Skeletal muscle tissue (tissue), 4 donors: ENCODE measurements around the gene AMOTL2. TPM values are rescaled to one million over a fixed set of nuclear protein-coding genes. Genes with fewer than 3 reads are reported as not detected.

Source experiments
- H3K27ac ChIP-seq: one replicate; pipeline ENCODE4 v1.7.0; 2013; ENCODE audit warnings: mild to moderate bottlenecking, low read depth, low read length, inconsistent platforms
- H3K27me3 ChIP-seq, 3 donors: one replicate each; pipeline ENCODE4 v1.7.0; 2013; ENCODE audit warnings: low read length in 3 of 3; ENCODE audit not compliant: control insufficient read depth in 3 of 3, insufficient read depth in 3 of 3
- H3K36me3 ChIP-seq, 3 donors: one replicate each; pipeline ENCODE4 v1.7.0; 2013; ENCODE audit warnings: low read length in 3 of 3; ENCODE audit not compliant: control insufficient read depth in 3 of 3, insufficient read depth in 3 of 3
- H3K4me1 ChIP-seq, 3 donors: one replicate each; pipeline ENCODE4 v1.7.0; 2013; ENCODE audit warnings: low read length in 3 of 3, mild to moderate bottlenecking in 3 of 3; ENCODE audit not compliant: control insufficient read depth in 3 of 3, insufficient read depth in 3 of 3
- H3K4me3 ChIP-seq, 3 donors: one replicate each; pipeline ENCODE4 v1.7.0; 2013; ENCODE audit warnings: low read length in 3 of 3
- H3K9ac ChIP-seq, 3 donors: one replicate each; pipeline ENCODE4 v1.7.0; 2013; ENCODE audit warnings: low read length in 3 of 3, mild to moderate bottlenecking in 3 of 3, moderate library complexity in 2 of 3, low read depth in 1 of 3
- H3K9me3 ChIP-seq, 3 donors: one replicate each; pipeline ENCODE4 v1.7.0; 2013; ENCODE audit warnings: low read length in 3 of 3; ENCODE audit not compliant: control insufficient read depth in 3 of 3
- total RNA-seq: library from RNA; depleted of rRNA; stranded (reverse); fragments of >200 nt; gene quantifications from one replicate; pipeline ENCODE4 v1.2.3, GENCODE V29; 2014
- donor health status: Osteomylitis.

The AMOTL2 gene
- total RNA-seq, 1 donor from 2014 or later, result 56.9 TPM

GRCh38 chr3:134367869-134368750 is 6.1 kb downstream of the AMOTL2 start:
- H3K4me1 ChIP-seq, result peaks cover 92 to 98% (median 97%) of the 10 kb centered on the region in 3 donors
- H3K27me3 ChIP-seq, result no peaks in the 10 kb centered on the region
- peak overlapping the region; percentile 74 for H3K27ac ChIP-seq
- no peaks in the 10 kb centered on the region for H3K9me3 ChIP-seq
- H3K36me3 ChIP-seq, result peaks cover 47 to 75% (median 64%) of the 10 kb centered on the region in 3 donors
- no peak overlapping the region for H3K4me3 ChIP-seq
- H3K9ac ChIP-seq, result peak overlapping the region in 2 of 3 donors; percentile 60 to 73

DNA sequence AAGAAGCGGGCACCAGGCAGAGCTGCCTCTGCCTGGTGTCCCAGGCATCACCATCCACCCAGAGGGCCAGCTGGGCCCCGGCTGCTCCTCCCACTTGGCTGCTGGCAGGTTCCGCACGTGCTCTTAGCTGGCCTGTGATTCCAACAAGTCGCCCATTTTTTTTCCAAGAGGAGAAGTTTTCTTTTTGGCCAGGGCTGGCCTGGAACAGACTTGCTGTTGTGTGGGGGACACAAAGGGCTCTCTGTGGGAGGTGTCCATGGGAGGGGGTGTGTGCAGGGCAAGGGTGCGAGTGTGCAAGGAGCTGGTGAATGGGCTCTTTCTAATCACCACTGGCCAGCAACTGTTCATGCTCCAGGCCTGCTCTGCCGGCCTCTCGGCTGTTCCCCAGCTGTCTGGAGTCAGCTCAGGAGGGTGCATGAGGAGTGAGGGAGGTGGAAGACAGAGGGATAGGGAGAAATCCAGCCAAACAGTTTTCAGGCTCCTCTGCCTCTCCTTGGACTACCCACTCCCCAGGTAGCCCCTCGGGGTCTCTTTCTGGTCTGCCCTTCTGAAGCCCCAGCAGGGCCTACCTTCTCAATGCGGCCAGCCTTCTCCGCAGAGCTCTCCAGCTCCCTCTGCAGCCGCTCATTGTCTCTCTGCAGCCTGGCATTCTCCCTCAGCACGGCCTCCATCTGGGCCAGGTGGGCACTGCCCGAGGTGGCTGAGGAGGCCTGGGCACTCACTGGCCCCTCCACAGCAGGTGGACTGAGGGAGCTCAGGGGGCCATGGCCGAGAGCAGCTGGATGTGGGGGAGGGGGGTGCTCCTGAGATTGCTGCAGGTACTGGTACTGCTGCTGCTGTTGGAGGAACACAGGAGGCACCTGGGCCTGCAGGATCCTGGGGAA is 7.1 kb downstream of the AMOTL2 start:
- H3K9ac ChIP-seq, result peak overlapping the region in 2 of 3 donors; percentile 30 to 40
- peaks cover 97 to 98% (median 98%) of the 10 kb centered on the region in 3 donors for H3K4me1 ChIP-seq
- peak overlapping the region; percentile 32 for H3K27ac ChIP-seq
- peak overlapping the region in 1 of 3 donors; percentile 13 for H3K4me3 ChIP-seq
- H3K36me3 ChIP-seq, result peaks cover 49 to 82% (median 69%) of the 10 kb centered on the region in 3 donors
- no peaks in the 10 kb centered on the region for H3K9me3 ChIP-seq
- H3K27me3 ChIP-seq, result no peaks in the 10 kb centered on the region

DNA sequence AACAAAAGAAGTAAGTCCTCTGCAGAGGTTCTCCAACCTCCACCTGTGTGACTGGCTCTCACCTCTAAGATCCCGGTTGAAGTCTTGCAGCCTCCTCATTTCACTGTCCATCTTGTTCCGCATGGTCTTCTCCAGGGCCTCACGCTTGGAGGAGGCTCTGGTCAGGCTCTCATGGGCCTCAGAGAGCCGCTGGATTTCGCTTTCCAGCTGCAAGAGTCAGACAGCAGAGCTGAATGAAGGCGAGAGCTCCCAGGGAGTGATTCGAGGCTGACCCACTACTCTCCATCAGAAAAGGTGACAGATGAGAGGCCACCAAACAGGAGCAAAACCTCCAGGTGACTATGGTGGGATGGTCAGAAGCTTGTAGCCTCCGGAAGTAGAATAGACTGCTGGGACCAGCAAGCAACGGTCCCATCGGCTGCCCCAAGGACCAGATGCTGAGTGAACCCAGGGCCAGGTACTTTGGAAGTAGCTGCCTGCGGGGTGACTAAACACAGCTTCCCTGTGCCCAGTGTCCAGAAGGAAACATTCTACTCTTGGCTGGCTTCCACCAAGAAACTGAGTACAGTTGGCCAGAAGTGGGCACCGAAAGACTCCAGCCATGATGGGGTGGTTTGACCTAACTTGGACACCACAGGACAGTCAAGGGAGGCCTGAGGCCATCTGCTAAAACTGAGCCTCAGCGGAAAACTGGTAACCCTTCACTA is 7.9 kb downstream of the AMOTL2 start:
- Histone ChIP-seq H3K36me3 (peaks cover 56 to 87% (median 72%) of the 10 kb centered on the region in 3 donors), H3K4me3 (no peak overlapping the region)

GRCh38 chr3:134365766-134366065 is 8.5 kb downstream of the AMOTL2 start:
- H3K36me3 ChIP-seq, result peaks cover 55 to 86% (median 72%) of the 10 kb centered on the region in 3 donors
- H3K9me3 ChIP-seq, result no peaks in the 10 kb centered on the region
- H3K27ac ChIP-seq, result no peak overlapping the region
- peak overlapping the region in 1 of 3 donors; percentile 8 for H3K9ac ChIP-seq
- H3K4me3 ChIP-seq, result no peak overlapping the region
- peaks cover 94 to 97% (median 96%) of the 10 kb centered on the region in 3 donors for H3K4me1 ChIP-seq
- H3K27me3 ChIP-seq, result no peaks in the 10 kb centered on the region

More for the DNA sequence above, 7.9 kb downstream of the AMOTL2 start:
- peak overlapping the region; percentile 32 for H3K27ac ChIP-seq
- no peak overlapping the region for H3K9ac ChIP-seq
- no peaks in the 10 kb centered on the region for H3K27me3 ChIP-seq
- no peaks in the 10 kb centered on the region for H3K9me3 ChIP-seq
- peaks cover 97 to 98% (median 97%) of the 10 kb centered on the region in 3 donors for H3K4me1 ChIP-seq

DNA sequence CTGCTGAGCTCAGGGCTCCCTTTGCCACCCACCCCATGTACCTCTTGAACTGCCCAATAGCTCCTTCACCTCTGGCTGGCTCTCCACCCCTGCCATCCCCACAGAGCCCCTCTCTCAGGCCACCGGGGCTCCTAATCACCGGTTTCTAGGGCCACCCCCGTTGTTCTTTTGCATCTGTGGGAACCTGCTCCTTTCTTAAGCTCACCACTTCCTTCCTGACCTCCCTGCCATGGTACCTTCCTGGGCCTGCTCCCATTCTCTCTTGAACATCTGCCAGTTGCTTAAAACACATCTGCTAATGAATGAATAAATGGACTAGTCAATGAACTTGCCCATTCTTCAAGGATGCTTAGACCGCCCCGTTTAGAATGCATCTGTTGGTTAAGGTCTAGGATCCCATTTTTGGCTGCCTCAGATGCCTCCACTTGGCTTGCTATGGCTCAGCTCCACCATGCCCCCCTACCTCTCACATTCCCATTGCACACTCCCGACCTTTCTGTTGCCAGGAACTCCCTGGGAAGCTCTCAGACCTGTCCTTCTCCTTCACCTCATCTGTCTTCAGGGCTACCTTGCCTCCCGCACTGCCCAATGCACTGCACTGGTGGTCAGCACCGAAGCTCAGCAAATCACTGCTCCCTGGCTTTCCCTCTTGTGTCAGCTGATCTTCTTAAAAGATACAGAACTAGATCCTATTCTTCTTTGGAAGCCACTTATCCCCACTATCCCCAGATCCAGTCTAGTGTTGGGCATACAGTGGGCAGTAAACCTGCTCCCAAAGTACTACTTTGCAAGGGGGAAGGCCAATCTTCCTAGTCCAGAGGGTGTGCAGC is 9.1 kb downstream of the AMOTL2 start:
- H3K4me1 ChIP-seq, result peaks cover 92 to 97% (median 96%) of the 10 kb centered on the region in 3 donors
- no peaks in the 10 kb centered on the region for H3K9me3 ChIP-seq
- peak overlapping the region; percentile 49 to 52 (median 50) for H3K4me3 ChIP-seq
- peak overlapping the region in 2 of 3 donors; percentile 46 to 75 for H3K9ac ChIP-seq
- peak overlapping the region; percentile 69 for H3K27ac ChIP-seq
- no peaks in the 10 kb centered on the region for H3K27me3 ChIP-seq
- peaks cover 55 to 86% (median 72%) of the 10 kb centered on the region in 3 donors for H3K36me3 ChIP-seq

DNA sequence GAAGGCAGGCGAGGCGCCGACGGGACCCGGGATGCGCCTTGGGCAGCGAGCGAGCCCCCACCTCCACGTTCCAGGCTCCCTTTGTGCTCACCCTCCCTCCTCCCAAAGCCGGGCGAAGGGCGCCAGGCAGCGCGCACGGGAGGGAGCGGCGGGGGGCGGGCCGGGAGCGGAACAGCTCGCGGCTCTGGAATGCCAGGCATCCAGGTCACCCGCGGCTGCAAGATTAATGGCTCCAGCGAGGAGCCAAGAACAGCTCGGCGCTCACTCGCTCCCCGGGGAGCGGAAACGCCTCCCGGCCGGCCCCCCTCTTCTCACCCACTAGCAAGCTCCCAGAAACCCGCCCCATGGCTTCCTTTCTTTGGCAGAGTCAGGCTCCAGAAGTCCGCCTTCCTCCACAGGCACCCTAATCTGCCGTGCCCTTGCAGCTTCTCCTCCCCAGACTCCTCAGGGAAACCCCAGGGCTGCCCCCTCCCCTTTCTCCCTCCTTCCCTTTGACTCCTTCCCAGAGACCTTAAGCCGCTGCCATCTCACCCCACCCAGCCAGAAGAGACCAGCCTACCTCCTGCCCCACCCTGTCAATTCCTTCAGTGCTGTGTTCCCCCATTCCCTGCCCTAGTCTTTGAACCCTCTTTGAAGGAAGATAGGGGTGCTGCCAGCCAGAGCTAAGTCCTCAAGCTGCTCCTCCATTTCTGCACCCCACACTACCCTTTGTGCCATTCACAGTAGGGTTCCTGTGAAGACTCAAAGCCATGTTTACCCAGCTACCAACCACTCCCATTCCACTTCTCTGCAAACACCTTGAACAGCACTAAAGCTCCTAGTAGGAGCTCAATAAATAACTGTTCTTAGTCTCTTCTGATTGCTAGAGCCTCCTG is 9.9 kb downstream of the AMOTL2 start:
- H3K27ac ChIP-seq, result peak overlapping the region; percentile 81
- H3K36me3 ChIP-seq, result peaks cover 55 to 86% (median 71%) of the 10 kb centered on the region in 3 donors
- no peaks in the 10 kb centered on the region for H3K27me3 ChIP-seq
- peaks cover 92 to 97% (median 96%) of the 10 kb centered on the region in 3 donors for H3K4me1 ChIP-seq
- H3K4me3 ChIP-seq, result peak overlapping the region; percentile 52 to 62 (median 60)
- H3K9me3 ChIP-seq, result no peaks in the 10 kb centered on the region
- H3K9ac ChIP-seq, result peak overlapping the region; percentile 69 to 76 (median 69)

GRCh38 chr3:134363381-134363755 is 10.9 kb downstream of the AMOTL2 start:
- Histone ChIP-seq H3K36me3 (peaks cover 61 to 86% (median 72%) of the 10 kb centered on the region in 3 donors), H3K4me1 (peaks cover 92 to 97% (median 96%) of the 10 kb centered on the region in 3 donors), H3K9ac (peak overlapping the region; percentile 40 to 76 (median 69)), H3K4me3 (peak overlapping the region; percentile 52 to 62 (median 60)), H3K27me3 (no peaks in the 10 kb centered on the region), H3K27ac (peak overlapping the region; percentile 81), H3K9me3 (no peaks in the 10 kb centered on the region)

DNA sequence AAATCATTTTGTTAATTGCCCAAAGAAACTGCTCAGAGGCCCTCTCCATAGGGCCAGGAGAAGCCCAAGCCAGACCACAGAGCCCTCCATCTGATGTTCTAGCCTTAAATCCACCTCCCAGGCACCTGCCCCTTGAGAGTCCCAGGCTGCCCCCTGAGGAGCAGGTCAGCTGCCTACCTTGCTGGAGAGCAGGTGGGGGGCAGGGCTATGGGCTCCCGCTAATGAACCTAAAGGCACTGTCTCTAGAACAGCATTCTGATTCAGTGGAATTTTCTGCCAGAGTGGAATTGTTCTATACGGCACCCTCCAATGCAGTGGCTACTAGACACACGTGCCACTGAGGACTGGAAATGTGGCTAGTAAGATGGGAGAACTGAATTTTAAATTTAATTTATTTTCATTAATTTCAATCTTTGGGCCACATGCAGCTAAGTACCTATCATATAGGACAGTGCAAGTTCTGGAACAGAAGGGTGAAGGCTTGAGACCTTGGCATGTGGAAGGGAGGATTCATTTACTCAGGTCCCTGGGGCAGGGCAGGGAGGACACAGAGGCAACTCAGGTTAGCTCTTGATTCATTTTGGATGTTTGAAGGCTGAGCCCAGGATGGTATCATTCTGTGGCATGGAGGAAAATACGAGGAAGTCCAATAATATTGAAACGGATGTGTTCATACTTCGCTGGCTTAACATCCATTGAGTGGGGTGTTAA is 11.4 kb downstream of the AMOTL2 start:
- no peaks in the 10 kb centered on the region for H3K9me3 ChIP-seq
- H3K4me3 ChIP-seq, result no peak overlapping the region
- no peaks in the 10 kb centered on the region for H3K27me3 ChIP-seq
- peak overlapping the region; percentile 81 for H3K27ac ChIP-seq
- peak overlapping the region in 2 of 3 donors; percentile 40 to 76 for H3K9ac ChIP-seq
- H3K36me3 ChIP-seq, result peaks cover 62 to 89% (median 76%) of the 10 kb centered on the region in 3 donors
- peaks cover 92 to 97% (median 96%) of the 10 kb centered on the region in 3 donors for H3K4me1 ChIP-seq
